Measurements from ENCODE around the gene REN.

REN gene

GRCh38 chr1:204115116-204115515 is 51.0 kb downstream of the REN start:
- no peak for DNase-seq (ENCODE audit: extremely low read depth, insufficient read length)
- Histone ChIP-seq H3K4me3 (replicated peaks; ENCODE audit: low read depth, low read length) (no peak overlapping the region), H3K36me3 (ENCODE audit: control insufficient read depth, insufficient read depth, low read length) (no peaks in the 10 kb centered on the region), H3K27me3 (replicated peaks; ENCODE audit: control insufficient read depth, insufficient read depth, low read length) (no peaks in the 10 kb centered on the region)
- no peak for TF ChIP-seq CTCF (IDR thresholded peaks at IDR 0.05; ENCODE audit: insufficient read depth, low read length, poor library complexity, severe bottlenecking)

GRCh38 chr1:204114606-204115005 is 51.5 kb downstream of the REN start:
- no peaks in the 10 kb centered on the region for H3K27me3 ChIP-seq (replicated peaks; ENCODE audit: control insufficient read depth, insufficient read depth, low read length)
- no peak overlapping the region for H3K4me3 ChIP-seq (replicated peaks; ENCODE audit: low read depth, low read length)
- TF ChIP-seq CTCF (IDR thresholded peaks at IDR 0.05; ENCODE audit: insufficient read depth, low read length, poor library complexity, severe bottlenecking): no peak
- H3K36me3 ChIP-seq (ENCODE audit: control insufficient read depth, insufficient read depth, low read length): no peaks in the 10 kb centered on the region
- DNase-seq (ENCODE audit: extremely low read depth, insufficient read length): no peak

GRCh38 chr1:204113896-204114295 is 52.2 kb downstream of the REN start:
- Histone ChIP-seq H3K27me3 (replicated peaks; ENCODE audit: control insufficient read depth, insufficient read depth, low read length) (no peaks in the 10 kb centered on the region), H3K4me3 (replicated peaks; ENCODE audit: low read depth, low read length) (no peak overlapping the region), H3K36me3 (ENCODE audit: control insufficient read depth, insufficient read depth, low read length) (no peaks in the 10 kb centered on the region)
- TF ChIP-seq CTCF (IDR thresholded peaks at IDR 0.05; ENCODE audit: insufficient read depth, low read length, poor library complexity, severe bottlenecking): no peak
- no peak for DNase-seq (ENCODE audit: extremely low read depth, insufficient read length)

GRCh38 chr1:204112876-204113730 is 53.0 kb downstream of the REN start:
- no peak for DNase-seq (ENCODE audit: extremely low read depth, insufficient read length)
- no peak for TF ChIP-seq CTCF (IDR thresholded peaks at IDR 0.05; ENCODE audit: insufficient read depth, low read length, poor library complexity, severe bottlenecking)
- no peak overlapping the region for H3K4me3 ChIP-seq (replicated peaks; ENCODE audit: low read depth, low read length)
- H3K27me3 ChIP-seq (replicated peaks; ENCODE audit: control insufficient read depth, insufficient read depth, low read length): no peaks in the 10 kb centered on the region
- no peaks in the 10 kb centered on the region for H3K36me3 ChIP-seq (ENCODE audit: control insufficient read depth, insufficient read depth, low read length)

GRCh38 chr1:204110894-204111633 is 55.1 kb downstream of the REN start:
- TF ChIP-seq CTCF (IDR thresholded peaks at IDR 0.05; ENCODE audit: insufficient read depth, low read length, poor library complexity, severe bottlenecking): no peak
- Histone ChIP-seq H3K27me3 (replicated peaks; ENCODE audit: control insufficient read depth, insufficient read depth, low read length) (no peaks in the 10 kb centered on the region), H3K36me3 (ENCODE audit: control insufficient read depth, insufficient read depth, low read length) (no peaks in the 10 kb centered on the region), H3K4me3 (replicated peaks; ENCODE audit: low read depth, low read length) (no peak overlapping the region)
- DNase-seq (ENCODE audit: extremely low read depth, insufficient read length): no peak
